HG03575 (cell line): ENCODE results near the gene SSH3.
"Not testable (repeated sequence)": the region's sequence is repeated elsewhere in the genome, so short reads cannot be mapped to it uniquely, and the experiment has no call there.

ENCODE experiments used
- ATAC-seq: cut with Tn5 transposase; IDR thresholded peaks from one replicate; pipeline ENCODE4 v1.9.1; 2021; ENCODE audit not compliant: unreplicated experiment, insufficient number of reproducible peaks, low FRiP score; ENCODE audit errors: extremely low read depth

SSH3 gene

GRCh38 chr11:67303132-67303834 lies at the start of gene SSH3:
TSS of gene SSH3 (plus strand) at chr11:67303530. CDS start at chr11:67303626, 96 bp downstream.
- no peak for ATAC-seq

- ATAC-seq, result no peak
Measured at GRCh38 chr11:67253872-67254624, 49.3 kb upstream of the SSH3 start.

- no peak for ATAC-seq
Measured at GRCh38 chr11:67254798-67255197, 48.5 kb upstream of the SSH3 start.

- ATAC-seq, result no peak
Measured at GRCh38 chr11:67255353-67255752, 48.0 kb upstream of the SSH3 start.

- ATAC-seq, result no peak
Measured at GRCh38 chr11:67255864-67256263, 47.5 kb upstream of the SSH3 start.

GRCh38 chr11:67256477-67257135 lies 46.7 kb upstream of the SSH3 start:
- ATAC-seq, result no peak

GRCh38 chr11:67260406-67260805 lies 42.9 kb upstream of the SSH3 start:
- ATAC-seq, result no peak

GRCh38 chr11:67260885-67261639 lies 42.3 kb upstream of the SSH3 start:
- not testable (repeated sequence) for ATAC-seq

- no peak for ATAC-seq
Measured at GRCh38 chr11:67261640-67261945, 41.7 kb upstream of the SSH3 start.

- no peak for ATAC-seq
Measured at GRCh38 chr11:67261946-67262681, 41.2 kb upstream of the SSH3 start.

GRCh38 chr11:67262731-67263675 lies 40.3 kb upstream of the SSH3 start:
- ATAC-seq, result no peak

- ATAC-seq, result no peak
Measured at GRCh38 chr11:67264260-67264659, 39.1 kb upstream of the SSH3 start.

GRCh38 chr11:67264877-67265632 lies 38.3 kb upstream of the SSH3 start:
- no peak for ATAC-seq

- ATAC-seq, result no peak
Measured at GRCh38 chr11:67265633-67266448, 37.5 kb upstream of the SSH3 start.

- no peak for ATAC-seq
Measured at GRCh38 chr11:67266449-67267187, 36.7 kb upstream of the SSH3 start, which contains the start of gene GRK2. TSS of gene GRK2 (plus strand) at chr11:67266473. CDS start at chr11:67266700, 227 bp downstream.
